Upper lobe of right lung (tissue), 1 donor: ENCODE results near the gene DDX54. TPM values are rescaled to one million over a fixed set of nuclear protein-coding genes. Genes with fewer than 3 reads are reported as not detected.

Source experiments
- ATAC-seq: fragments of 200-7000 bp; cut with Tn5 transposase; one replicate; pipeline ENCODE4 v1.9.1; 2020; ENCODE audit warnings: mild to moderate bottlenecking, moderate library complexity
- DNase-seq: peaks from one replicate; pipeline ENCODE4 v3.0.0-alpha.2; 2020
- H3K27ac ChIP-seq: fragments of 200-600 bp; one replicate; pipeline ENCODE4 v1.8.0; 2022
- H3K27me3 ChIP-seq: fragments of 200-600 bp; one replicate; pipeline ENCODE4 v1.8.0; 2022; ENCODE audit warnings: mild to moderate bottlenecking
- H3K36me3 ChIP-seq: fragments of 200-600 bp; one replicate; pipeline ENCODE4 v1.8.0; 2022
- H3K4me1 ChIP-seq: fragments of 200-600 bp; one replicate; pipeline ENCODE4 v1.8.0; 2022
- H3K4me3 ChIP-seq: fragments of 200-600 bp; one replicate; pipeline ENCODE4 v1.8.0; 2022; ENCODE audit warnings: mild to moderate bottlenecking
- H3K9me3 ChIP-seq: fragments of 200-600 bp; one replicate; pipeline ENCODE4 v1.8.0; 2022
- intact Hi-C: fragments of 100-400 bp; cut with DNase I; formaldehyde crosslinking; loops from one replicate; pipeline ENCODE4 v1.11.0; 2022
- total RNA-seq: library from RNA; stranded (reverse); fragmentation: NEBNext Ultra II Directional; extraction: Animal tissue kit (Norgen Biotek cat#: 25700); gene quantifications from one replicate; pipeline ENCODE4 v1.2.1, GENCODE V29; 2021
- TF ChIP-seq, protein P1 (sequence below): fragments of 200-600 bp; IDR thresholded peaks from one replicate; pipeline ENCODE4 v1.8.0; 2022; ENCODE audit warnings: antibody characterized with exemption
- donor health status: DM: no; HTN: yes; CAD: no; lungs with severe emphysema.

Gene DDX54
- total RNA-seq, 1 donor from 2014 or later = 55.8 TPM

DNA sequence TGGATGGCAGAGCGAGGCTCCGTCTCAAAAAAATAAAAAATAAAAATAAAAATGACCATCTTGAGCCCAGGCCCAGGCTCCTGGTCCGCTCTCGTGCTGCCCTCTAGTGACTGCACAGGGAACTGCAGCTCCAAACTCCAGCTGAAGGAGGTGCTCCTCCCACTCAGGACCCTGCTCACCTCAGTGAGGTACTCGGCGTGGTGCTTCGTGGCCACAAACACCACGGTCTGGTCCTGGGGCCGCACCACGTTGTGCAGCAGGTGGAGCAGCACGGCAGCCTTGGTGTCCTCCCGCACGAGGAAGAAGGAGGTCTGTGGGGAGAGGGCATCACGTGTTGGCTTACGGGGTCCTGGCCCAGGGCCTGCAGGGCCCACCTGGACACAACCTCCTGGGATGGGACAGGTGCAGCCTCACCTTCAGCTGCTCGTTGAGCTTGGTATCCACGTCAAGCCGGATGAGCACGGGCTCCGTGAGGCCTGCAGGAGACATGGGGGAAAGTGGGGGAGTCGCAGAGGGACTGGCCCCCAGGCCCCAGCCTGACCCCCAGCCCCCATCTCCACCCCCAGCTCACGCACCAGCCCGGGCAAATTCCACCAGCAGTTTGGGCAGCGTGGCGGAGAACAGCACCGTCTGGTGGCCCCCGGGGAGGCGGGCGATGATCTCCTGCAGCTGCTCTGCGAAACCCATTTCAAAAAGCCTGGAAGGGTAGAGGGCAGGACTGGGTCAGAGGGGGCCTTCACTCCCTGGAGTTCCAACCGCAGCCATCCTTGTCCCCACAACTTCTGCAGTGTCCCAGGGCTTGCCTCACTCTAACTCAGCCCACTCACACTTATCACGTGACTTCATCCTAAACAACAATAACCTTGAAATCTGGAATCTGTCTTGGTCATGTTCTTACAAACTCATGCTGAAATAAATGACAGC, 10.6 kb downstream of the DDX54 start:
- intact Hi-C loops = loop anchor here (10.0 kb wide), 1 partner anchor 120 kb away; the partner anchor contains the start of gene DTX1
- H3K27ac ChIP-seq = no peak overlapping the region
- peaks cover 4% of the 10 kb centered on the region for H3K4me1 ChIP-seq
- peak; percentile 83 for DNase-seq
- H3K36me3 ChIP-seq = peaks cover 100% of the 10 kb centered on the region
- H3K4me3 ChIP-seq = no peak overlapping the region
- TF ChIP-seq, protein P1, sequence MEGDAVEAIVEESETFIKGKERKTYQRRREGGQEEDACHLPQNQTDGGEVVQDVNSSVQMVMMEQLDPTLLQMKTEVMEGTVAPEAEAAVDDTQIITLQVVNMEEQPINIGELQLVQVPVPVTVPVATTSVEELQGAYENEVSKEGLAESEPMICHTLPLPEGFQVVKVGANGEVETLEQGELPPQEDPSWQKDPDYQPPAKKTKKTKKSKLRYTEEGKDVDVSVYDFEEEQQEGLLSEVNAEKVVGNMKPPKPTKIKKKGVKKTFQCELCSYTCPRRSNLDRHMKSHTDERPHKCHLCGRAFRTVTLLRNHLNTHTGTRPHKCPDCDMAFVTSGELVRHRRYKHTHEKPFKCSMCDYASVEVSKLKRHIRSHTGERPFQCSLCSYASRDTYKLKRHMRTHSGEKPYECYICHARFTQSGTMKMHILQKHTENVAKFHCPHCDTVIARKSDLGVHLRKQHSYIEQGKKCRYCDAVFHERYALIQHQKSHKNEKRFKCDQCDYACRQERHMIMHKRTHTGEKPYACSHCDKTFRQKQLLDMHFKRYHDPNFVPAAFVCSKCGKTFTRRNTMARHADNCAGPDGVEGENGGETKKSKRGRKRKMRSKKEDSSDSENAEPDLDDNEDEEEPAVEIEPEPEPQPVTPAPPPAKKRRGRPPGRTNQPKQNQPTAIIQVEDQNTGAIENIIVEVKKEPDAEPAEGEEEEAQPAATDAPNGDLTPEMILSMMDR = peak; percentile 99
- H3K27me3 ChIP-seq = no peaks in the 10 kb centered on the region
- peak; percentile 92 for ATAC-seq
- H3K9me3 ChIP-seq = no peaks in the 10 kb centered on the region

DNA sequence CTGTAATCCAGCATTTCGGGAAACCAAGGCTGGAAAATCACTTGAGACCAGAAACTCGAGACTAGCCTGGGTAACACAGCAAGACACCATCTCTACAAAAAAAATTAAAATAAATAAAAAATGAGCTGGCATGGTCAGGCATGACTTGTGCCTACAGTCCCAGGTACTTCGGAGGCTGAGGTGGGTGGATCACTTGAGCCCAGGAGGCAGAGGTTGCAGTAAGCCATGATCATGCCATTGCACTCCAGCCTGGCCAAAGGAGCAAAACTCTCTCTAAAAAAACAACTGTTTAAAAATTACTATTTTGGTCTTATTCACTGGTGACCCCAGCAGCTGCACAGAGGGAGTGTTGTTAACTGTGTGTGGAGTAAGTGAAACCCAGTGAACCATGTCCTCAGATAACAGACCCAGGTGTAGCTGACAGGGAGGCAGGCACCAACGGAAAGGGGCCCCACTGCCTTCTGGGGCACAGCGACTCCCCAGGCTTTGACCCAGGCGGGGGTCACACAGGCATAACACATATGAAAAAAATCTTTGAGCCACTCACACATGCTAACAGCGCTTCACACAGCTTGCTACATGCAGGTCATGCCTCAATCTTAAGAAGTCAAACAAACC, 12.1 kb downstream of the DDX54 start:
- Histone ChIP-seq H3K9me3 (no peaks in the 10 kb centered on the region), H3K4me1 (peaks cover 4% of the 10 kb centered on the region), H3K27ac (no peak overlapping the region), H3K27me3 (no peaks in the 10 kb centered on the region), H3K36me3 (peaks cover 100% of the 10 kb centered on the region), H3K4me3 (no peak overlapping the region)
- TF ChIP-seq, protein P1 = no peak
- intact Hi-C loops = loop anchor here (10.0 kb wide), 1 partner anchor 118 kb away; the partner anchor contains the start of gene DTX1
- DNase-seq = no peak
- no peak for ATAC-seq

GRCh38 chr12:113172185-113172584, 13.1 kb downstream of the DDX54 start:
- Histone ChIP-seq H3K27me3 (no peaks in the 10 kb centered on the region), H3K36me3 (peaks cover 99% of the 10 kb centered on the region), H3K27ac (no peak overlapping the region), H3K4me1 (peaks cover 4% of the 10 kb centered on the region), H3K4me3 (no peak overlapping the region), H3K9me3 (no peaks in the 10 kb centered on the region)
- DNase-seq (no peak), ATAC-seq (no peak)
- TF ChIP-seq, protein P1 = no peak
- intact Hi-C loops = loop anchor here (10.0 kb wide), 1 partner anchor 117 kb away; the partner anchor contains the start of gene DTX1

GRCh38 chr12:113171543-113171942, 13.7 kb downstream of the DDX54 start:
- H3K4me1 ChIP-seq = peaks cover 4% of the 10 kb centered on the region
- no peaks in the 10 kb centered on the region for H3K9me3 ChIP-seq
- peaks cover 98% of the 10 kb centered on the region for H3K36me3 ChIP-seq
- ATAC-seq (no peak), DNase-seq (no peak)
- TF ChIP-seq, protein P1 = no peak
- no peaks in the 10 kb centered on the region for H3K27me3 ChIP-seq
- H3K4me3 ChIP-seq = no peak overlapping the region
- intact Hi-C loops = loop anchor here (10.0 kb wide), 1 partner anchor 117 kb away; the partner anchor contains the start of gene DTX1
- no peak overlapping the region for H3K27ac ChIP-seq

- H3K36me3 ChIP-seq = peaks cover 98% of the 10 kb centered on the region
- H3K27me3 ChIP-seq = no peaks in the 10 kb centered on the region
- ATAC-seq = no peak
- H3K9me3 ChIP-seq = no peaks in the 10 kb centered on the region
- no peak overlapping the region for H3K4me3 ChIP-seq
- intact Hi-C loops = loop anchor here (10.0 kb wide), 1 partner anchor 116 kb away; the partner anchor contains the start of gene DTX1
- TF ChIP-seq, protein P1 = no peak
- H3K27ac ChIP-seq = no peak overlapping the region
- no peak for DNase-seq
- peaks cover 4% of the 10 kb centered on the region for H3K4me1 ChIP-seq
Observed at GRCh38 chr12:113170926-113171325, 14.4 kb downstream of the DDX54 start.
